Neutrophil (primary cell): ENCODE measurements around the gene OSBPL2.
A peak's percentile ranks its signal among the peaks of the same experiment; 100 is the strongest.

Experiments
- H3K27ac ChIP-seq: fragments of 200-600 bp; sonication (generic); 2 replicates; pipeline ENCODE4 v1.5.1; 2016; ENCODE audit warnings: mild to moderate bottlenecking, moderate library complexity
- H3K27me3 ChIP-seq: fragments of 200-600 bp; sonication (generic); 2 replicates; pipeline ENCODE4 v1.6.0; 2016; ENCODE audit warnings: mild to moderate bottlenecking
- H3K36me3 ChIP-seq: fragments of 200-600 bp; sonication (generic); 2 replicates; pipeline ENCODE4 v1.5.1; 2017
- H3K4me1 ChIP-seq, 2 experiments: fragments of 200-600 bp in 1 of 2; sonication (generic) in 1 of 2; 1 replicate in 1 of 2; 2 replicates in 1 of 2; pipeline versions ENCODE4 v1.5.1 to v1.6.1; 2013 to 2016; ENCODE audit warnings: low read depth in 1 of 2, low read length in 1 of 2, mild to moderate bottlenecking in 1 of 2, moderate library complexity in 1 of 2; ENCODE audit not compliant: control insufficient read depth in 1 of 2, insufficient read depth in 1 of 2
- H3K4me3 ChIP-seq, 2 experiments: fragments of 200-600 bp in 1 of 2; sonication (generic) in 1 of 2; 1 replicate in 1 of 2; 2 replicates in 1 of 2; pipeline ENCODE4 v1.5.1; 2013 to 2016; ENCODE audit warnings: low read depth in 1 of 2, low read length in 1 of 2, mild to moderate bottlenecking in 1 of 2, moderate library complexity in 1 of 2
- H3K9me3 ChIP-seq: fragments of 200-600 bp; sonication (generic); 2 replicates; pipeline ENCODE4 v1.5.1; 2016
- CTCF ChIP-seq: fragments of 200-600 bp; sonication (generic); IDR thresholded peaks from 2 replicates; pipeline ENCODE4 v1.5.1; 2016; ENCODE audit warnings: antibody characterized with exemption

Gene OSBPL2

GRCh38 chr20:62301111-62301668 is 62.9 kb downstream of the OSBPL2 start:
- H3K4me3 ChIP-seq: no peak overlapping the region
- H3K4me1 ChIP-seq: peaks cover 20 to 33% of the 10 kb centered on the region in 2 experiments
- peaks cover 67% of the 10 kb centered on the region for H3K36me3 ChIP-seq
- no peaks in the 10 kb centered on the region for H3K27me3 ChIP-seq
- peak overlapping the region; percentile 26 for H3K27ac ChIP-seq
- TF ChIP-seq CTCF: no peak
- H3K9me3 ChIP-seq: no peaks in the 10 kb centered on the region

- H3K27me3 ChIP-seq: no peaks in the 10 kb centered on the region
- peaks cover 67% of the 10 kb centered on the region for H3K36me3 ChIP-seq
- peaks cover 20 to 33% of the 10 kb centered on the region in 2 experiments for H3K4me1 ChIP-seq
- H3K9me3 ChIP-seq: no peaks in the 10 kb centered on the region
- TF ChIP-seq CTCF: peak; percentile 79
- peak overlapping the region; percentile 91 for H3K27ac ChIP-seq
- peak overlapping the region; percentile 75 to 78 for H3K4me3 ChIP-seq
These were observed 63.5 kb downstream of the OSBPL2 start for GRCh38 chr20:62301773-62302340.

GRCh38 chr20:62302341-62303061 is 64.2 kb downstream of the OSBPL2 start, which contains the start of gene ADRM1:
TSS of gene ADRM1 (plus strand) at chr20:62302997. CDS start at chr20:62303569, 572 bp downstream.
- Histone ChIP-seq H3K4me3 (peak within 1 kb of the TSS; percentile 75 to 78), H3K36me3 (peaks cover 67% of the 10 kb centered on the region), H3K4me1 (peaks cover 20 to 33% of the 10 kb centered on the region in 2 experiments), H3K27me3 (no peaks in the 10 kb centered on the region), H3K9me3 (no peaks in the 10 kb centered on the region), H3K27ac (peak within 1 kb of the TSS; percentile 91)
- TF ChIP-seq CTCF: peak; percentile 100

GRCh38 chr20:62303062-62303339 is 64.7 kb downstream of the OSBPL2 start:
- H3K4me3 ChIP-seq: peak overlapping the region; percentile 75 to 78
- H3K27ac ChIP-seq: peak overlapping the region; percentile 91
- H3K36me3 ChIP-seq: peaks cover 67% of the 10 kb centered on the region
- H3K4me1 ChIP-seq: peaks cover 20 to 33% of the 10 kb centered on the region in 2 experiments
- TF ChIP-seq CTCF: no peak
- H3K9me3 ChIP-seq: no peaks in the 10 kb centered on the region
- no peaks in the 10 kb centered on the region for H3K27me3 ChIP-seq

- peak overlapping the region; percentile 75 to 78 for H3K4me3 ChIP-seq
- H3K27ac ChIP-seq: peak overlapping the region; percentile 91
- H3K27me3 ChIP-seq: no peaks in the 10 kb centered on the region
- H3K36me3 ChIP-seq: peaks cover 67% of the 10 kb centered on the region
- H3K4me1 ChIP-seq: peaks cover 20 to 33% of the 10 kb centered on the region in 2 experiments
- no peaks in the 10 kb centered on the region for H3K9me3 ChIP-seq
- TF ChIP-seq CTCF: no peak
These were observed 65.3 kb downstream of the OSBPL2 start for GRCh38 chr20:62303340-62304226.
